Measurements from ENCODE around the gene GRIN3A. TPM values are rescaled to one million over a fixed set of nuclear protein-coding genes. Genes with fewer than 3 reads are reported as not detected.

GRIN3A gene
- total RNA-seq, 2 donors from 2014 or later: 0.12 to 0.45 TPM

DNA sequence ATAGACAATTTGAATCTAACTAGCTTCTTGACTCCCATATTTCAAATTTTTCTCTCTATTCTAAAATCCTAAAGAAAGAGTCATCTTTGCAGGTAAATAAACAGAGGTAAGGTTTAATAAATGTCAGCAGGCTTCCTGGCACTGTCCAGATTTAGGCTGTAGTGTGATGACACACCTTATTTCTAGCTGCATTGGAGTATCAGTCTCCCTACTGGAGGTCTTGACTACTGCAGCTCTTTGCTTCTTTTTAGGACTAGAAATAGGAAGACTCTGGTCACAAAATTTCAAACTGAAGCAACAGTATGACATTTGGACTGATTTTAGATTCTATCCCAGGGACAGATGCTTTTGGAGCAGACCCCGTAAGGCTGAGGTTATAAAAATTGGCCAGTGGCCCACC lies 103.0 kb downstream of the GRIN3A start:
- H3K27ac ChIP-seq: no peak overlapping the region
- H3K4me1 ChIP-seq: no peaks in the 10 kb centered on the region
- no peak overlapping the region for H3K9ac ChIP-seq (ENCODE audit: low read depth in 2 of 2, low read length in 2 of 2)
- no peaks in the 10 kb centered on the region for H3K9me3 ChIP-seq
- no peak for DNase-seq
- no peak overlapping the region for H3K4me3 ChIP-seq
- no peak for TF ChIP-seq CTCF (IDR thresholded peaks at IDR 0.05)
- intact Hi-C loops (cut with DNase I): no loop called here
- no peaks in the 10 kb centered on the region for H3K36me3 ChIP-seq
- H3K27me3 ChIP-seq: no peaks in the 10 kb centered on the region

DNA sequence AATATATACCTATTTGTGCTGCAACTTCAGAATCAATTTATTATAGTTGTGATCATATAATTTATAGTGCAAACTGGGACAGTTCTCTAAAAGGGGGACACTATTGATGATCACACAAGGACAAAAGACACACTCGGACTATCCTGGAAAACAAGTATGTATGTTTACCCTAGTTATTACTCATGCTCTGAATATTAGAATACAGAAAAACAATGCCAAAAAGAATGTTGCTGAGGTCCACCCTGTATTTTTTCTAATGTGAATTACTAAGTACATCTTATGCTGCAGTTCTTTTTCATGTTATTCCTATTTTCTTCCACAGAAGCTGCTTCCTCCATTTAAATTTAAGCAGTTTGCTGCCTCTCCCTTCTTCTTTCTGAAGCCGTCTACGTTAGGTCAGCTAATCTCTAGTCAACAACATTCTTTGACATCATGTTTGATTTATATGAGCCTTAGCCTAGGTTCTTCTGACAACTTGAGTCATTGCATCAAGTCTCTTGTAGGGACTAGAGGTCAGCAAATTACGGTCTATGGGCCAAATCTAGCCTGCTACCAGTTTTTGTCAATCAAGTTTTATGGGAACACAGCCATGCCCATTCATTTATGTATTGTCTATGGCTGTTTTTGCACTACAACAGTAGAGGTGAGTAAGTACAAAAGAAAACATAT lies 103.6 kb downstream of the GRIN3A start:
- TF ChIP-seq CTCF (IDR thresholded peaks at IDR 0.05): no peak
- H3K9ac ChIP-seq (ENCODE audit: low read depth in 2 of 2, low read length in 2 of 2): no peak overlapping the region
- H3K4me1 ChIP-seq: no peaks in the 10 kb centered on the region
- H3K4me3 ChIP-seq: no peak overlapping the region
- no peaks in the 10 kb centered on the region for H3K9me3 ChIP-seq
- no peaks in the 10 kb centered on the region for H3K27me3 ChIP-seq
- no peak overlapping the region for H3K27ac ChIP-seq
- H3K36me3 ChIP-seq: no peaks in the 10 kb centered on the region
- DNase-seq: no peak
- intact Hi-C loops (cut with DNase I): no loop called here

DNA sequence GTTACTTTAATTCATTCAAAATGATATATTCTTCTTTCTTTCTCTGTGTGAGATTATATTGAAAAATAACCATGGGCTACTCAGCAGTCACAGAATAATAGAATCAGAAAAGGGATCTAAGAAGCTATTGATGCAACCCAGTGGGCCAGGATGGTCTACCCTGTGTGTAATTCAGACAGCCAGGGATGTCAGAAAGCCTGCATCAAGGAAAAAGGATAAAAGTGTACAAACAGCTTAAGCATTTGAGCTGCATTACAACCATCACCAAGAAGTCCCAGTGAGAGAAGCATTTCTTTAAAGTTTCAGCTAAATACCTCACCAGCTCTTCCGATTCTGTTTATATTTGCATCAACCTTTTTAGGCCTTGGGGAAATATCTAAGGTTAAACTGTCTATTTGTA lies 105.8 kb downstream of the GRIN3A start:
- no peaks in the 10 kb centered on the region for H3K9me3 ChIP-seq
- H3K27ac ChIP-seq: no peak overlapping the region
- intact Hi-C loops (cut with DNase I): no loop called here
- DNase-seq: no peak
- TF ChIP-seq CTCF (IDR thresholded peaks at IDR 0.05): no peak
- no peaks in the 10 kb centered on the region for H3K4me1 ChIP-seq
- H3K27me3 ChIP-seq: no peaks in the 10 kb centered on the region
- no peak overlapping the region for H3K4me3 ChIP-seq
- no peaks in the 10 kb centered on the region for H3K36me3 ChIP-seq
- H3K9ac ChIP-seq (ENCODE audit: low read depth in 2 of 2, low read length in 2 of 2): no peak overlapping the region

- Histone ChIP-seq H3K4me3 (no peak overlapping the region), H3K36me3 (no peaks in the 10 kb centered on the region), H3K9ac (ENCODE audit: low read depth in 2 of 2, low read length in 2 of 2) (no peak overlapping the region), H3K27me3 (no peaks in the 10 kb centered on the region), H3K27ac (no peak overlapping the region), H3K9me3 (no peaks in the 10 kb centered on the region), H3K4me1 (no peaks in the 10 kb centered on the region)
- intact Hi-C loops (cut with DNase I): no loop called here
- no peak for TF ChIP-seq CTCF (IDR thresholded peaks at IDR 0.05)
- no peak for DNase-seq
Measured at GRCh38 chr9:101631892-101632291, 106.6 kb downstream of the GRIN3A start.

DNA sequence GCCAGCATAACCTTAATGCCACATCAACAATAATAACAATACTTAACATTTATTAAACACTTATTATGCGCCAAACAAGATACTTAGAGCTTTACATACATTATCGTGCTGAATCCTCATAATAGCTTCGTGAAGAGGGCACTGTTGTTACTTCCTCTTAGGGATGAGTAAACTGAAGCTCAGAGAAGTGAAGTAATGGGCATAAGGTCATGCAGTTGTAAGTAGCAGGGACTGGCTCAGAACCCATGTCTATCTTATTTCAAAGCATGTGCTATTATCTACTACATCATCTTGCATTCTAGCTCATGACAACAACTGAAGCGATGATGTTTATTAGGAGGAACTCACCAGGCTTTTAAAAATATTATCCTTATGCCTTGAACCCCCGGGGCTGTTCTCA lies 108.8 kb downstream of the GRIN3A start:
- Histone ChIP-seq H3K4me1 (no peaks in the 10 kb centered on the region), H3K27me3 (no peaks in the 10 kb centered on the region), H3K27ac (no peak overlapping the region), H3K4me3 (no peak overlapping the region), H3K36me3 (no peaks in the 10 kb centered on the region), H3K9me3 (no peaks in the 10 kb centered on the region), H3K9ac (ENCODE audit: low read depth in 2 of 2, low read length in 2 of 2) (no peak overlapping the region)
- intact Hi-C loops (cut with DNase I): no loop called here
- no peak for TF ChIP-seq CTCF (IDR thresholded peaks at IDR 0.05)
- no peak for DNase-seq

Data from colonic mucosa (tissue), 4 donors.